Activated CD4-positive, alpha-beta T cell treated with anti-CD3 and anti-CD28 coated beads, Interleukin-2, amount 10 ng/mL, durations not matched to agents 24 days and 14 days (primary cell): ENCODE measurements around the gene RNU1-3. TPM values are rescaled to one million over a fixed set of nuclear protein-coding genes. Genes with fewer than 3 reads are reported as not detected.
"Not testable (repeated sequence)": the region's sequence is repeated elsewhere in the genome, so short reads cannot be mapped to it uniquely, and the experiment has no call there.

ENCODE experiments used
- DNase-seq: peaks from one replicate; pipeline ENCODE4 v3.0.0; 2022
- H3K27ac Mint-ChIP-seq: one replicate; pipeline ENCODE4 v1.8.0; 2022; ENCODE audit warnings: mild to moderate bottlenecking, mixed read lengths
- H3K27me3 Mint-ChIP-seq: one replicate; pipeline ENCODE4 v1.8.0; 2022; ENCODE audit warnings: mixed read lengths
- H3K36me3 Mint-ChIP-seq: one replicate; pipeline ENCODE4 v1.8.0; 2022; ENCODE audit warnings: low read depth, mild to moderate bottlenecking, mixed read lengths
- H3K4me1 Mint-ChIP-seq: one replicate; pipeline ENCODE4 v1.8.0; 2021; ENCODE audit warnings: mixed read lengths
- H3K4me3 Mint-ChIP-seq: one replicate; pipeline ENCODE4 v1.8.0; 2022; ENCODE audit warnings: mild to moderate bottlenecking, moderate library complexity, mixed read lengths
- H3K9me3 Mint-ChIP-seq: one replicate; pipeline ENCODE4 v1.8.0; 2021; ENCODE audit warnings: mixed read lengths
- intact Hi-C: fragments of 100-400 bp; cut with micrococcal nuclease; formaldehyde crosslinking; loops from one replicate; pipeline ENCODE4 v1.15.1; 2023
- total RNA-seq: library from RNA; stranded (reverse); gene quantifications from 2 replicates; pipeline ENCODE4 v1.2.3, GENCODE V29; 2022

RNU1-3 gene
- total RNA-seq, 1 donor from 2014 or later: 1,962 TPM

GRCh38 chr1:16702280-16702679 lies 35.5 kb upstream of the RNU1-3 start:
- H3K27me3 Mint-ChIP-seq, H3K27ac Mint-ChIP-seq, DNase-seq, H3K4me1 Mint-ChIP-seq, H3K9me3 Mint-ChIP-seq, H3K4me3 Mint-ChIP-seq, intact Hi-C loops, H3K36me3 Mint-ChIP-seq: not testable (repeated sequence)

DNA sequence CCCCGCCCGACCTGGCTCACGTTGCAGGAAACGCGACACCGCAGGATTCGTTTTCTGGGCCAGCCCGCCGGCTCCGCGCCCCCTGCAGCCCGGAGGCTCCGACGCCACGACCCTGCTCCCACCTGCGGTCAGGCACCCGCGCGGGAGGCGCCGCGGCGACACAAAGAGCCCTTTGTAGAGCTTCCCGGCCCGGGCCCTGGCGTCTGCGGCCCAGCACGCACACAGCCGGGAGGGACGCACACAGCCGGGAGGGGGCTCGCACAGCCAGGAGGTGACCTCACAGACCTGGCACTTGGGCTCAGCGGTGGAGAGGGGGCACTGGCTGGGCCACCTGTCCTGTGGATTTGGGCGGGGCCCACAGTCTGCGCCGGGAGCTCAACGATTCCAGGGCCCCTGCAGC lies 34.4 kb upstream of the RNU1-3 start:
- H3K27ac Mint-ChIP-seq, DNase-seq, H3K36me3 Mint-ChIP-seq, intact Hi-C loops, H3K4me3 Mint-ChIP-seq, H3K9me3 Mint-ChIP-seq, H3K4me1 Mint-ChIP-seq, H3K27me3 Mint-ChIP-seq: not testable (repeated sequence)

DNA sequence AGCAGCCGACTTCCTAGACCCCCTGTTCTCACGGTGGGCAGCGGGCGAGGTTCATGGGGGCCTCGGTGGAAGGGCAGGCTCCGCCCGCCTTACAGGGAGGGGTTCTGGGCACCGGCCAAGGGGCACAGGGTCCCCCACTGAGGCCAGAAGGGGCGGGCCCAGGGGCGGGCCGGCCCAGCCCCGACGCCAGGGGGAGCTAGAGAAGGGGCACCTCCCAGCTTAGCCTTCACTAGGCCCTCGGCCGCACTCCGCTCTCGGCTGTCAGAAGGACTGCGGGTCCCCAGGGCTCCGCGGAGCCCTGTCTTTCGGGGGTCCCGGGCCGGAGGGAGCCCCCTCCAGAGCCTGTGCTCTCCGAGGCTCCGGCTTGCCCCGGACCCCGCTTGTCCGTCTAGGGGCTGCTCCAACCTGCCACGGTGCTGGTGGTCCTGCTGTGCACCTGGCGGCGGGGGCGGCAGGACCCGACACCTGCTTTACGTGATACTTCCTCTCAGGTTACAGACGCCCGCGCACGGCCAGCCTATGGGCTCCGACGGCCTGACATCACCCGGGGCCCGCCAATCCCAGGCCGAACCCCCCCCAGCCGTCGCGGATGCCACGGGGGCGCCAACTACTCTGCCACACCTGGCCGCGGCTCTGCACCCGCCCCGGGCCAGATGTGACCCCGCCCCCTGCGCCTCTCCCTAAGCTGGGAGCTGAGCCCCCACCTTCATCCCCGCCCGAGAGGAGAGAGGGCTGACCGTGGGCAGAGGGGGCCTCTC lies 33.6 kb upstream of the RNU1-3 start:
- H3K9me3 Mint-ChIP-seq, DNase-seq, H3K27ac Mint-ChIP-seq, H3K27me3 Mint-ChIP-seq, H3K4me1 Mint-ChIP-seq, H3K36me3 Mint-ChIP-seq, intact Hi-C loops, H3K4me3 Mint-ChIP-seq: not testable (repeated sequence)

- H3K36me3 Mint-ChIP-seq, intact Hi-C loops, H3K4me1 Mint-ChIP-seq, H3K27me3 Mint-ChIP-seq, H3K27ac Mint-ChIP-seq, H3K9me3 Mint-ChIP-seq, H3K4me3 Mint-ChIP-seq: not testable (repeated sequence)
- DNase-seq: peak; percentile 54
Observed at GRCh38 chr1:16699440-16699839, 32.7 kb upstream of the RNU1-3 start.

GRCh38 chr1:16697152-16697551 lies 30.4 kb upstream of the RNU1-3 start:
- DNase-seq, H3K36me3 Mint-ChIP-seq, intact Hi-C loops, H3K27me3 Mint-ChIP-seq, H3K4me3 Mint-ChIP-seq, H3K9me3 Mint-ChIP-seq, H3K4me1 Mint-ChIP-seq, H3K27ac Mint-ChIP-seq: not testable (repeated sequence)

DNA sequence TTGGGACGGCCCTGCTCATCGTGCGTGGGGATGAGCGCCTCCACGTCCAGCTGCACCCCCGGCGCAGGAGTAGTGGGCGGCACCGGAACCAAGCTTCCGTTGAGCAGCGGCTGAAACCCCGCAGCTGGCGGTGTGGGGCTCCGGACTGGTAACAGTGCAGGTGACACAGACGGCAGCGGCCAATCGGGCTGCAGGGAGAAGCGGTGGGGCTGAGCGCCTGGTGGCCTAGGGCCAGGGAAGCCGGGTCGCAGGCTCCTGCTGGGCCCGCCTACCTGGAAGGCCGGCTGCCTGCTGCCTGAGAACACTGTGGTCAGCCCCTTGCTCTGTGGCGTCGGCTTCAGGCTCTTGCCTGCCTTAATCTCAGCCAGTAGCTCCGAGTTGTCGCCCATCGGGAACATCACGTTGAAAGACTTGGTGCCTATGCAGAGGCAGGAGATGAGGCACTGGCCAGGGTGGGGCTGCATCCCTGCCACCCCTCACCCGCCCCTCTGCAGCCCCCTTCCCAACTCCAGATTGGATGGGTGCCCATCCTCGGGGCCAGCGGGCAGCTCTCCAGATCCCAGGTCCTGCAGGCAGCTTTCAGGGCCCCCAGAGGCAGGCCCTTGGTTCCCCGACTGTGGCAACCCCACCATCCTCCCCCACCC lies 29.9 kb upstream of the RNU1-3 start:
- H3K4me3 Mint-ChIP-seq, H3K36me3 Mint-ChIP-seq, H3K9me3 Mint-ChIP-seq, H3K27ac Mint-ChIP-seq, H3K4me1 Mint-ChIP-seq, intact Hi-C loops, H3K27me3 Mint-ChIP-seq, DNase-seq: not testable (repeated sequence)

GRCh38 chr1:16694308-16694702 lies 27.6 kb upstream of the RNU1-3 start:
- H3K4me1 Mint-ChIP-seq, H3K4me3 Mint-ChIP-seq, H3K27ac Mint-ChIP-seq, DNase-seq, H3K36me3 Mint-ChIP-seq, H3K9me3 Mint-ChIP-seq, H3K27me3 Mint-ChIP-seq, intact Hi-C loops: not testable (repeated sequence)

DNA sequence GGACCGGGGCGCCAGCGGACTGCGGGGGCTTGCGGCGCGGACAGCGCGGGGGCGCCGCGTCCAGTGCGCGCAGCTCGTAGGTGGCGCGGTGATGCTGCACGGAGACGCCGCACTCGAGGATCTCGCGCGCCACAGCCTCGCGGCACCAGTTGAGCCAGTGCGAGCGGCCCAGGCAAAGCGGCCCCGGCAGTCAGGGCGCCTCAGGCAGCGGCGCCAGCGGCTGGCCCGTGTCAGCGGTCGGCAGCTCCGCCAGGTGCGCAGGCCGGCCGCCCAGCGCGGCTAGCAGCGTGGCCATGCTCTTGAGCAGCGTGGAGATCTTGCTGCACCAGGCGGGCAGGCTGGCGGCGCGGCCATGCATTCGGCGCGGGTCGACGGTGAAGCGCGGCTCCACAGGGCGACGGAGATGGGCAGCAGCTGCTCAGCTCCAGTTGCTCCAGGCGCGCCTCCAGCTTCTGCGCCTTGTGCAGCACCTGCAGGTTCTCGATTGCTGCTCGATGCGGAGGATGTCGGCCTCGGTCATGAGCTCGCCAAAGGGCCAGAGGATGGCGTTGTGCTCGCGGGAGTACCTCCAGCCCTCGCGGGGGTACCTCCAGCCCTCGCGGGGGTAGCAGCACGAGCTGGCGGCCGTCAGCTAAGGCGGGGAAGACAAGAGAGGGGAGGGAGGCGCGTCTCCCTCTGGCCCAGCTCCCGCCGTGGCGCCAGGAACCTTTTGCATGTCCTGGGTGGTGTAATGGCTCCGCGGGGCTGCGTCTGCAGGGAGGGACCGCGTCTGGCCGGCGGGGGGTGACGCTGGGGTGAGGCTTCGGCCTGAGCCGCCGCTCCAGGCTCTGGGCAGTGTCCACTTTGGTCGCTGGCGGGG lies 26.9 kb upstream of the RNU1-3 start:
- intact Hi-C loops, H3K27me3 Mint-ChIP-seq, H3K36me3 Mint-ChIP-seq, H3K9me3 Mint-ChIP-seq, H3K4me3 Mint-ChIP-seq, H3K27ac Mint-ChIP-seq, DNase-seq, H3K4me1 Mint-ChIP-seq: not testable (repeated sequence)

- H3K27ac Mint-ChIP-seq, H3K36me3 Mint-ChIP-seq, H3K4me1 Mint-ChIP-seq, DNase-seq, H3K27me3 Mint-ChIP-seq, H3K4me3 Mint-ChIP-seq, H3K9me3 Mint-ChIP-seq, intact Hi-C loops: not testable (repeated sequence)
Observed at GRCh38 chr1:16692717-16693448, 26.1 kb upstream of the RNU1-3 start.

GRCh38 chr1:16692283-16692682 lies 25.5 kb upstream of the RNU1-3 start:
- intact Hi-C loops: not testable (repeated sequence)

GRCh38 chr1:16690971-16691682 lies 24.4 kb upstream of the RNU1-3 start:
- H3K27ac Mint-ChIP-seq, intact Hi-C loops, H3K4me1 Mint-ChIP-seq, H3K9me3 Mint-ChIP-seq, DNase-seq, H3K27me3 Mint-ChIP-seq, H3K4me3 Mint-ChIP-seq, H3K36me3 Mint-ChIP-seq: not testable (repeated sequence)

More at GRCh38 chr1:16692283-16692682, 25.5 kb upstream of the RNU1-3 start:
- H3K27ac Mint-ChIP-seq, H3K36me3 Mint-ChIP-seq, H3K4me1 Mint-ChIP-seq, H3K27me3 Mint-ChIP-seq, H3K4me3 Mint-ChIP-seq, H3K9me3 Mint-ChIP-seq, DNase-seq: not testable (repeated sequence)

GRCh38 chr1:16687132-16687800 lies 20.5 kb upstream of the RNU1-3 start:
- intact Hi-C loops, H3K4me3 Mint-ChIP-seq, H3K27me3 Mint-ChIP-seq, H3K27ac Mint-ChIP-seq, H3K36me3 Mint-ChIP-seq, H3K4me1 Mint-ChIP-seq, H3K9me3 Mint-ChIP-seq: not testable (repeated sequence)
- peak; percentile 53 for DNase-seq
